ENCODE measurements around the gene PPOX.
A peak's percentile ranks its signal among the peaks of the same experiment; 100 is the strongest.

PPOX gene

GRCh38 chr1:161165742-161166668 is at the start of gene PPOX:
Gene PPOX, plus strand, starts transcription at chr1:161166426. Its CDS starts 422 bp downstream, at chr1:161166848.
- DNase-seq, result peak; percentile 87

- DNase-seq, result no peak
Measured at GRCh38 chr1:161117759-161118581, 48.3 kb upstream of the PPOX start, which contains the start of the genes NIT1 and PFDN2. Gene NIT1, plus strand, starts transcription at chr1:161118105. Its CDS starts 72 bp downstream, at chr1:161118177. Gene PFDN2, minus strand, starts transcription at chr1:161118037. Its CDS starts 11 bp downstream, at chr1:161118026.

- DNase-seq, result no peak
Measured at GRCh38 chr1:161119092-161119903, 46.9 kb upstream of the PPOX start.

- no peak for DNase-seq
Measured at GRCh38 chr1:161121042-161121650, 45.1 kb upstream of the PPOX start.

- no peak for DNase-seq
Measured at GRCh38 chr1:161121834-161122233, 44.4 kb upstream of the PPOX start.

- DNase-seq, result no peak
Measured at GRCh38 chr1:161122967-161123366, 43.3 kb upstream of the PPOX start.

- no peak for DNase-seq
Measured at GRCh38 chr1:161127649-161128048, 38.6 kb upstream of the PPOX start.

- no peak for DNase-seq
Measured at GRCh38 chr1:161128591-161129420, 37.4 kb upstream of the PPOX start.

- DNase-seq, result no peak
Measured at GRCh38 chr1:161130266-161130665, 36.0 kb upstream of the PPOX start.

- DNase-seq, result no peak
Measured at GRCh38 chr1:161131523-161132409, 34.5 kb upstream of the PPOX start.

- peak; percentile 94 for DNase-seq
Measured at GRCh38 chr1:161132410-161133219, 33.6 kb upstream of the PPOX start, which contains the start of gene DEDD. Gene DEDD, minus strand, starts transcription at chr1:161132667. Its CDS starts 8,205 bp downstream, at chr1:161124462.

- DNase-seq, result no peak
Measured at GRCh38 chr1:161133220-161133740, 32.9 kb upstream of the PPOX start.

- no peak for DNase-seq
Measured at GRCh38 chr1:161137881-161138280, 28.3 kb upstream of the PPOX start.

- DNase-seq, result no peak
Measured at GRCh38 chr1:161138431-161138830, 27.8 kb upstream of the PPOX start.

GRCh38 chr1:161139766-161140165 is 26.5 kb upstream of the PPOX start:
- no peak for DNase-seq

GRCh38 chr1:161140755-161141400 is 25.3 kb upstream of the PPOX start:
- no peak for DNase-seq

- no peak for DNase-seq
Measured at GRCh38 chr1:161145832-161146231, 20.4 kb upstream of the PPOX start.

- no peak for DNase-seq
Measured at GRCh38 chr1:161153176-161153575, 13.1 kb upstream of the PPOX start.
